Karpas-422 (cell line): Measurements from ENCODE around the gene ANK2. TPM values are rescaled to one million over a fixed set of nuclear protein-coding genes. Genes with fewer than 3 reads are reported as not detected.

Source experiments
- DNase-seq: peaks from one replicate; pipeline ENCODE4 v3.0.0-alpha.2; 2015
- H2AFZ ChIP-seq: fragments of 200-600 bp; sonication (generic); 2 replicates; pipeline ENCODE4 v1.6.1; 2014; ENCODE audit warnings: antibody characterized with exemption, low read length, mixed read lengths
- H3K27ac ChIP-seq: fragments of 200-600 bp; sonication (generic); 2 replicates; pipeline ENCODE4 v1.5.1; 2014; ENCODE audit warnings: mild to moderate bottlenecking, low read length, moderate library complexity
- H3K27me3 ChIP-seq: fragments of 200-600 bp; sonication (generic); 2 replicates; pipeline ENCODE4 v1.6.1; 2014; ENCODE audit warnings: low read length, mixed read lengths
- H3K36me3 ChIP-seq: fragments of 200-600 bp; sonication (generic); 2 replicates; pipeline ENCODE4 v1.6.1; 2014; ENCODE audit warnings: low read length, mixed read lengths; ENCODE audit not compliant: insufficient read depth
- H3K4me1 ChIP-seq: fragments of 200-600 bp; sonication (generic); 2 replicates; pipeline ENCODE4 v1.6.1; 2014; ENCODE audit warnings: mild to moderate bottlenecking, low read length, mixed read lengths
- H3K4me2 ChIP-seq: fragments of 200-600 bp; sonication (generic); 2 replicates; pipeline ENCODE4 v1.6.1; 2014; ENCODE audit warnings: low read length, low read depth, mild to moderate bottlenecking; ENCODE audit not compliant: poor library complexity, severe bottlenecking
- H3K4me3 ChIP-seq: fragments of 200-600 bp; sonication (generic); 2 replicates; pipeline ENCODE4 v1.5.1; 2014; ENCODE audit warnings: mild to moderate bottlenecking, antibody characterized with exemption, low read length, mixed read lengths
- H3K79me2 ChIP-seq: fragments of 200-600 bp; sonication (generic); 2 replicates; pipeline ENCODE4 v1.6.1; 2014; ENCODE audit warnings: mild to moderate bottlenecking, low read length, mixed read lengths
- H3K9ac ChIP-seq: fragments of 200-600 bp; sonication (generic); 2 replicates; pipeline ENCODE4 v1.6.0; 2014; ENCODE audit warnings: low read length
- H3K9me2 ChIP-seq: fragments of 200-600 bp; sonication (generic), shearing (Covaris generic); replicated peaks from 2 replicates; pipeline ENCODE4 v1.6.0; 2014; ENCODE audit warnings: mild to moderate bottlenecking, low read length, moderate library complexity; ENCODE audit not compliant: insufficient read depth
- H3K9me3 ChIP-seq: fragments of 300-700, 200-600 bp; sonication (generic); 2 replicates; pipeline ENCODE4 v1.6.1; 2014; ENCODE audit warnings: low read length, mixed read lengths
- H4K20me1 ChIP-seq: fragments of 200-600 bp; sonication (generic); 2 replicates; pipeline ENCODE4 v1.6.1; 2014; ENCODE audit warnings: mild to moderate bottlenecking, antibody characterized with exemption, low read length, low read depth; ENCODE audit not compliant: insufficient read depth
- total RNA-seq: library from RNA; depleted of rRNA; stranded (reverse); fragments of >200 nt; shearing (Covaris generic); gene quantifications from 2 replicates; pipeline ENCODE4 v1.2.3, GENCODE V29; 2014; ENCODE audit warnings: low replicate concordance; rRNA removed

The ANK2 gene
- total RNA-seq: 3.1 and 4.8 TPM in 2 replicates

DNA sequence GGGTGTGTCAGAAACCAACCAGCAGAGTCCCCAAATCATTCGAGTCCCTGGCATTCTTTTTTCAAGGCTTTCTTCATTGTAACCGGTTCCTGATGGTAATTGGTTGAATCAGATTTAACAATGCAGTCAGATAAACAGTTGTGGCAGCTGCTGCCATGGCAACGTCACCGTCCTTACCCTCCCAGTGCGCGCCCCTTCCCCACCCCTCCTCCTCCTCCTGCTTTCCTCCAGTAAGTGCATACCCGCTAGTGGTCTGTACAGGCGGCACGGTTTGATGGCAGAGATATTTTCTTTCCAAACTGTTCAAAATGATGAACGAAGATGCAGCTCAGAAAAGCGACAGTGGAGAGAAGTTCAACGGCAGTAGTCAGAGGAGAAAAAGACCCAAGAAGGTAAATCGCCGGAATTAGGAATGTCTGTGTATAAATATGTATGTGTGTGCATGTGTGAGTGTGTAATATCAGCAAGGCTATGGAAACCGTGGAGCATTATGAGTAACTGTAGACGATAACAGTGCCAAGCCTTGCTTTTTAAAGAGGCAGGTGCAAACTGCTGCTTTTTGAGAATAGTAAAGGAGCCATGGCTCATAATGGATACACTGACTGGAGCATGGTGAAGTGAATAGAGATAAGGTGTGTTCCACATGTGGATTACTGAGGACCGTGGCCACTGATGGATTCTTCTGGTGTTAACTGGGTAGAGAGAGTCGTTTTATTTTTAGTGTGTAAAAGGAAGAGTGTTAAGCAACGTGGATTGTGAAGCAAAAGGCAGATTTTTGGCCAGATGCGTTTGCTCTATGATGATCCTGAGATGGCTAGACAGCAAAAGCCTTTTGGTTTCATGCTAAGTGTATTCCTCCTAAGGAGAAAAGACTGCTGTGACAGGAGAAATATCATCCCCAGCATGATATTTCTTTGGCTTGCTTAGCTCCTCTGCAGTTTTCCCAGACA is at the start of gene ANK2:
Gene ANK2 (plus strand): TSS at position 233 of the 950 bp plus-strand sequence. CDS start 76 bp downstream, at position 309.
- Histone ChIP-seq H3K27me3 (0 out of 2 replicates have a peak, but pooled peaks cover 3% of the 10 kb centered on the region), H3K4me2 (no peak within 1 kb of the TSS), H3K4me1 (no peaks in the 10 kb centered on the region), H3K36me3 (no peaks in the 10 kb centered on the region), H3K9me2 (no peaks in the 10 kb centered on the region), H3K79me2 (no peaks in the 10 kb centered on the region), H3K9me3 (no peaks in the 10 kb centered on the region), H2AFZ (no peak within 1 kb of the TSS), H3K9ac (no peak within 1 kb of the TSS), H3K27ac (no peak within 1 kb of the TSS), H4K20me1 (no peaks in the 10 kb centered on the region), H3K4me3 (no peak within 1 kb of the TSS)
- DNase-seq: no peak

- Histone ChIP-seq H3K4me3 (no peak overlapping the region), H4K20me1 (no peaks in the 10 kb centered on the region), H3K9me3 (no peaks in the 10 kb centered on the region), H3K9me2 (no peaks in the 10 kb centered on the region), H3K9ac (no peak overlapping the region), H3K79me2 (no peaks in the 10 kb centered on the region), H3K4me1 (no peaks in the 10 kb centered on the region), H3K27ac (no peak overlapping the region), H3K4me2 (no peak overlapping the region), H3K36me3 (no peaks in the 10 kb centered on the region), H3K27me3 (no peaks in the 10 kb centered on the region), H2AFZ (no peak overlapping the region)
- no peak for DNase-seq
Observed at GRCh38 chr4:113003841-113004240, 45.6 kb upstream of the ANK2 start.

- H3K27me3 ChIP-seq: no peaks in the 10 kb centered on the region
- H3K4me3 ChIP-seq: no peak overlapping the region
- H2AFZ ChIP-seq: no peak overlapping the region
- no peaks in the 10 kb centered on the region for H3K36me3 ChIP-seq
- H3K4me2 ChIP-seq: no peak overlapping the region
- no peak for DNase-seq
- H3K27ac ChIP-seq: no peak overlapping the region
- no peaks in the 10 kb centered on the region for H3K9me2 ChIP-seq
- H3K4me1 ChIP-seq: no peaks in the 10 kb centered on the region
- H4K20me1 ChIP-seq: no peaks in the 10 kb centered on the region
- no peaks in the 10 kb centered on the region for H3K79me2 ChIP-seq
- H3K9ac ChIP-seq: no peak overlapping the region
- no peaks in the 10 kb centered on the region for H3K9me3 ChIP-seq
Observed at GRCh38 chr4:113004655-113005054, 44.8 kb upstream of the ANK2 start.

DNA sequence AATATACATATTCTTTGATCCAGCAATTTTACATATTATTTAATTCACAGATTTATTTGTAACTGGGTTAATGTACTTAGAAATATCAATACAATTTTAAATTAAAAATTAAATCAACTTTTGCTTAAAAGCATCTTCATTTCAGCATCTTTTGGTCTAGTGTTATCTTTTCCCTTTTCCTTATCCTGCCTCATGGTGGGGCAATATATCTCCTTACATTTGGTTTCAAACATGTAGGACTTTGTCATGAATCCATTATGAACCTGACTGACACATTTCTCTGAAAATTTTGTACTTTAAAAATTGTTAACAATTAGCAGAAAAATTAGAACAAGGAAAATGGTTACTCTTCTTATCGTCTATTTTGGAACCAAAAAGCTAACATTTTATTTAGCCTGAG is 42.8 kb upstream of the ANK2 start:
- Histone ChIP-seq H3K36me3 (no peaks in the 10 kb centered on the region), H3K9ac (no peak overlapping the region)

GRCh38 chr4:113007151-113007550 is 42.3 kb upstream of the ANK2 start:
- DNase-seq: no peak
- Histone ChIP-seq H3K4me1 (no peaks in the 10 kb centered on the region), H3K4me3 (no peak overlapping the region), H3K9me3 (no peaks in the 10 kb centered on the region), H2AFZ (no peak overlapping the region), H3K9ac (no peak overlapping the region), H3K79me2 (no peaks in the 10 kb centered on the region), H3K27me3 (no peaks in the 10 kb centered on the region), H3K9me2 (no peaks in the 10 kb centered on the region), H3K27ac (no peak overlapping the region), H4K20me1 (no peaks in the 10 kb centered on the region), H3K4me2 (no peak overlapping the region), H3K36me3 (no peaks in the 10 kb centered on the region)

More for the DNA sequence above, 42.8 kb upstream of the ANK2 start:
- Histone ChIP-seq H3K9me2 (no peaks in the 10 kb centered on the region), H3K27ac (no peak overlapping the region), H3K9me3 (no peaks in the 10 kb centered on the region), H3K79me2 (no peaks in the 10 kb centered on the region), H4K20me1 (no peaks in the 10 kb centered on the region), H3K27me3 (no peaks in the 10 kb centered on the region), H3K4me2 (no peak overlapping the region), H3K4me3 (no peak overlapping the region), H2AFZ (no peak overlapping the region), H3K4me1 (no peaks in the 10 kb centered on the region)
- no peak for DNase-seq

- Histone ChIP-seq H3K4me3 (no peak overlapping the region), H3K4me2 (no peak overlapping the region), H3K9me3 (no peaks in the 10 kb centered on the region), H3K79me2 (no peaks in the 10 kb centered on the region), H3K4me1 (no peaks in the 10 kb centered on the region), H3K9me2 (no peaks in the 10 kb centered on the region), H3K36me3 (no peaks in the 10 kb centered on the region), H3K27ac (no peak overlapping the region), H4K20me1 (no peaks in the 10 kb centered on the region), H3K9ac (no peak overlapping the region), H3K27me3 (no peaks in the 10 kb centered on the region), H2AFZ (no peak overlapping the region)
- DNase-seq: no peak
Observed at GRCh38 chr4:113008135-113008534, 41.3 kb upstream of the ANK2 start.

GRCh38 chr4:113008716-113009115 is 40.7 kb upstream of the ANK2 start:
- H3K36me3 ChIP-seq: no peaks in the 10 kb centered on the region

GRCh38 chr4:113009461-113009860 is 40.0 kb upstream of the ANK2 start:
- no peaks in the 10 kb centered on the region for H3K9me2 ChIP-seq
- DNase-seq: no peak

More at GRCh38 chr4:113008716-113009115, 40.7 kb upstream of the ANK2 start:
- Histone ChIP-seq H4K20me1 (no peaks in the 10 kb centered on the region), H3K4me3 (no peak overlapping the region), H3K79me2 (no peaks in the 10 kb centered on the region), H2AFZ (no peak overlapping the region), H3K27ac (no peak overlapping the region), H3K4me2 (no peak overlapping the region), H3K9me2 (no peaks in the 10 kb centered on the region), H3K9ac (no peak overlapping the region), H3K4me1 (no peaks in the 10 kb centered on the region), H3K9me3 (no peaks in the 10 kb centered on the region), H3K27me3 (no peaks in the 10 kb centered on the region)
- no peak for DNase-seq

More at GRCh38 chr4:113009461-113009860, 40.0 kb upstream of the ANK2 start:
- Histone ChIP-seq H3K4me1 (no peaks in the 10 kb centered on the region), H3K36me3 (no peaks in the 10 kb centered on the region), H3K9ac (no peak overlapping the region), H3K4me3 (no peak overlapping the region), H3K27me3 (no peaks in the 10 kb centered on the region), H3K27ac (no peak overlapping the region), H2AFZ (no peak overlapping the region), H3K4me2 (no peak overlapping the region), H3K9me3 (no peaks in the 10 kb centered on the region), H3K79me2 (no peaks in the 10 kb centered on the region), H4K20me1 (no peaks in the 10 kb centered on the region)
